GM12878 (cell line): ENCODE data around the gene MYO1H.

ENCODE experiments used
- MTA3 ChIP-seq: IDR thresholded peaks from 2 replicates; pipeline ENCODE4 v1.6.1; 2012; ENCODE audit warnings: low read length, inconsistent platforms, borderline replicate concordance
- POLR2A ChIP-seq: IDR thresholded peaks from 2 replicates; pipeline ENCODE4 v1.6.1; 2011; ENCODE audit warnings: low read depth, mild to moderate bottlenecking, low read length
- RAD21 ChIP-seq: IDR thresholded peaks from 2 replicates; pipeline ENCODE4 v1.6.1; 2011; ENCODE audit warnings: mild to moderate bottlenecking, low read depth, low read length, moderate library complexity; ENCODE audit not compliant: insufficient read depth
- TF ChIP-seq, protein P1 (sequence below), 3 experiments: IDR thresholded peaks in 2 of 3; conservative IDR thresholded peaks in 1 of 3; 2 replicates each; pipeline ENCODE4 v1.5.1; 2011; ENCODE audit warnings: low read depth in 3 of 3, low read length in 3 of 3, mild to moderate bottlenecking in 3 of 3, control low read depth in 2 of 3, moderate library complexity in 2 of 3, inconsistent platforms in 1 of 3, mixed read lengths in 1 of 3; ENCODE audit not compliant: control insufficient read depth in 2 of 3, insufficient read depth in 1 of 3; ENCODE audit errors: extremely low read depth in 1 of 3

- TF ChIP-seq POLR2A (no peak), RAD21 (no peak), MTA3 (no peak)
- TF ChIP-seq, protein P1, sequence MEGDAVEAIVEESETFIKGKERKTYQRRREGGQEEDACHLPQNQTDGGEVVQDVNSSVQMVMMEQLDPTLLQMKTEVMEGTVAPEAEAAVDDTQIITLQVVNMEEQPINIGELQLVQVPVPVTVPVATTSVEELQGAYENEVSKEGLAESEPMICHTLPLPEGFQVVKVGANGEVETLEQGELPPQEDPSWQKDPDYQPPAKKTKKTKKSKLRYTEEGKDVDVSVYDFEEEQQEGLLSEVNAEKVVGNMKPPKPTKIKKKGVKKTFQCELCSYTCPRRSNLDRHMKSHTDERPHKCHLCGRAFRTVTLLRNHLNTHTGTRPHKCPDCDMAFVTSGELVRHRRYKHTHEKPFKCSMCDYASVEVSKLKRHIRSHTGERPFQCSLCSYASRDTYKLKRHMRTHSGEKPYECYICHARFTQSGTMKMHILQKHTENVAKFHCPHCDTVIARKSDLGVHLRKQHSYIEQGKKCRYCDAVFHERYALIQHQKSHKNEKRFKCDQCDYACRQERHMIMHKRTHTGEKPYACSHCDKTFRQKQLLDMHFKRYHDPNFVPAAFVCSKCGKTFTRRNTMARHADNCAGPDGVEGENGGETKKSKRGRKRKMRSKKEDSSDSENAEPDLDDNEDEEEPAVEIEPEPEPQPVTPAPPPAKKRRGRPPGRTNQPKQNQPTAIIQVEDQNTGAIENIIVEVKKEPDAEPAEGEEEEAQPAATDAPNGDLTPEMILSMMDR (IDR thresholded peaks at IDR 0.05 in 2 of 3, conservative IDR thresholded peaks at IDR 0.05 in 1 of 3; ENCODE audit: control insufficient read depth in 2 of 3, extremely low read depth in 1 of 3, insufficient read depth in 1 of 3, low read depth in 3 of 3, low read length in 3 of 3) = no peak
These were observed 101.1 kb downstream of the MYO1H start for GRCh38 chr12:109448707-109449390.
